ENCODE results near the gene CDC37L1.

GRCh38 chr9:4748612-4749011, 69.2 kb downstream of the CDC37L1 start:
- TF ChIP-seq ZNF8 (CRISPR knock-in tag; IDR thresholded peaks at IDR 0.05), result no peak
- TF ChIP-seq ARNTL (CRISPR knock-in tag; IDR thresholded peaks at IDR 0.05; ENCODE audit: borderline replicate concordance, low read depth), result no peak

Data from SK-N-SH treated with all-trans-retinoic acid at 6 μM for 48 hours (cell line).